IPS DF 4.7 (cell line): ENCODE data around the gene CSF3.

Source experiments
- DNase-seq: peaks from one replicate; pipeline ENCODE4 v3.0.0-alpha.2; 2013; ENCODE audit warnings: low spot score; ENCODE audit errors: extremely low read depth

Gene CSF3

DNA sequence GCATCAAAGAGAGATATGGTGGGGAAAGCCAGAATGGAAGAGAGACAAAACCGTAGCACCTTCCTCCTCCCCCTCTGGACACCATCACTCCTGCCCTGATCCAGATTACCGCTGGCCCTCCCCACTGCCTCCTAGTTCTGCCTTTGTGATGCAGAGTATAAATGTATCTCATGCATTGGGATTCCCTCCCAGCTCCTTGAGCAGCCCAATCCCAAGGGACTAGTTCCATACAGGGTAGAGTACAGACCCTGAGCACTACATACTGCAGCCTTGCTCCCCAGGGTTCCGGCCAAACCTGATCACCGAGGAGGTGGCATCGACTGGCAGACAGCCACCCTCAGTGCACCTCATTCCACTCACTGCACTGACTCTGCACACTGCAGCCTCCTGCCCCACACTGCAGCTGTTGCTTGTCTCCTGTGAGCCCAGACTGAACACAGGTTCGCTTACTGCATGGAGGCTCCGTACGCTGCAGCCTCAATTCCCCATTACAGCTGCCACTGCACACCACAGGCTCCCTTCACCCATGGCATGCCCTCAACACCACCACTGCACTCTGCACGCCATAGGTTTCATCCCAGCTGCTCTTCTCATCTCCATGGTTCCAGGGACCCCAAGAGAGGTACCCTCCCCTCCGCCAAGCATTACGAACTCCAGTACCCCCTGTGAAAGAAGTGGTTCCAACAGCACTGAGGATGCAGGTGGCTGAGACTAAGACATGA, 45.8 kb downstream of the CSF3 start:
- DNase-seq: no peak

DNA sequence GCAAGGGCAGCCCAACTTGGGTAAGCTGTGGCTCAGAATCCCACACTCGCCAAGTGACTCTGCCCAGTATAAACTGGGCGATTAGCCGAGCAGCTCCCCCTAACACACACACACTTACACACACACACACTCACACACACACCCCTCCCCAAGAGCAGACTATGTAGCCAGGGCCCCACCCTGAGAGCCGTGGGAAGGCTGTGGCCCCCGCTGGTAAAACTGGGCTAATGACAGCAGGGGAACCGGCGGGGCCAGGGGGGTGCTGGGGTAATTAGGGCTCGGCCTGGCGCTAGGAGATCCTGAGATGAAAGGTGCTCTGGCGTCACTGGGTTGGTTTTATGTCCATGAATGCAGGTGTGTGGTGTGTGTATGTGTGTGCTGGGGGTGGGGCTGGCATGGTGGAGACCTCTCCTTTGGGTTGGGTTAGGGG, 46.4 kb downstream of the CSF3 start:
- no peak for DNase-seq

DNA sequence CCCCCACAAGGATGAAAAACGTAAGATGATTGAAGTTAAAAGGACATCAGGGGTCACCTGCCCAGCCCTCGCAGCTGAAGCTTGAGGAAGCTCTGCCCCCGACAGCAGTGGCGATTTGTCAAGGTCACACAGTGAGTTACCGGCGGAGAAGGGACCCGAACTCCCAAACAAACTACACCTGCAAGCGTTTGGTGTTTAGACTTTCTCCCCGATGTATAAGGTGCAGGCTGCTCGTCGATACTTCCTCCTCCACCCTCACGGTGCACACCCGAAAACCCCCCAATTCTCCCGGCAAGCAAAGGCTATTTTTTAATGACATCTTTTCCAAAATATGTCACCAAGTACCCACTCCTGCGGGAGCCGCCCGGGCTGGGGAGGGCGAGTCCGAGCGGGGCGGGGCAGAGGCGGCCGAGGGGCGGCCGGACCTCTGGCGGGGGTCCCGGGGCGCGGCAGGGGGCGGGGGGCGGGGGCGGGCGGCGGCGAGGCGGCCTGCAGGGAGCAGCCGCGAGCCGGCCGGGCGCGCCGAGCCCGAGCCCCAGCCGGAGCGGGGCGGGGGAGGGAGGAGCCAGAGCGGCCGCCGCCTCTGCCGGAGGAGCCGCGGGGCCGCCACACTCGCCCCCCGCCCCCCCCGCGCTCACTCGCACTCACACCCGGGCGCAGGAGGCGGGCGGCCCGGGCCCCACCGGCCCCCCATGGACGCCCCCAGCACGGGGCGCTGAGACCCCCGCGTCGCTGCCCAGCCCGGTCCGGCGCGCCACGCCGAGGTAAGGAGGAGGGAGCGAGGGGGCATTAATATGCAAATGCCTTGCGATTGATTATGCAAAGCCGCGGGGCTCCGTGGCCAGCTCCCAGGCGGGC, 47.3 kb downstream of the CSF3 start, which contains the start of gene THRA:
THRA (plus strand) TSS at position 637 of the 858 bp plus-strand sequence. CDS start 11,524 bp downstream, outside the sequence.
- no peak for DNase-seq

GRCh38 chr17:40063187-40063771, 48.0 kb downstream of the CSF3 start:
- DNase-seq: no peak

DNA sequence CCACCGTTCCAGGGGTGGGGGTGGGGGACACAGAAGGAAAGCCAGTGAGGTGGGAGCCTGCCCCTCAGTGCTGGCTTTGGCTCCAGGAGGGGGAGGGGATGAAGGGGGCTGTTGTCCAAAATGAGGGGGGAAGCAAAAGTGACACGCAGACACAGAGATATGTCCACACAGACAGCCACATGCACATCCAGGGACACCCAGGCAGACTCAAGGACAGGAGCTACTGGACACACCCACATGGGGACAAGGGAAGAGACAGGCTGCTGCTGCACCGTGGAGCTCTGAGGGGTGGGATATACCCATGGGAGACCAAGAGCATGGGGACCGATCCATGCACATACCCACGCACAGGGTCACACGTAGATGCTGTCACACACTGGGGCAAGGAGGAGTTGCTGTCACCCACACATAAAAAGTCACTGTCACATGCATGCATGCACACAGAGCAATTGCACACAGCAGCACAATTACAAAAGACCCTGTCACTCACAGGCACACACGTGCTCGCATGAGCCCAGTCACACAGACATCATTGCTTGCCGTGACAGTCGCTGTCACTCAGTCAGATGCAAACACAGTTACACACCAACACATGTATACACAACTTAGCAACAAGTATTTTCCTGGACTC, 48.8 kb downstream of the CSF3 start:
- no peak for DNase-seq

- DNase-seq: no peak
Observed at GRCh38 chr17:40064971-40065768, 49.9 kb downstream of the CSF3 start.

DNA sequence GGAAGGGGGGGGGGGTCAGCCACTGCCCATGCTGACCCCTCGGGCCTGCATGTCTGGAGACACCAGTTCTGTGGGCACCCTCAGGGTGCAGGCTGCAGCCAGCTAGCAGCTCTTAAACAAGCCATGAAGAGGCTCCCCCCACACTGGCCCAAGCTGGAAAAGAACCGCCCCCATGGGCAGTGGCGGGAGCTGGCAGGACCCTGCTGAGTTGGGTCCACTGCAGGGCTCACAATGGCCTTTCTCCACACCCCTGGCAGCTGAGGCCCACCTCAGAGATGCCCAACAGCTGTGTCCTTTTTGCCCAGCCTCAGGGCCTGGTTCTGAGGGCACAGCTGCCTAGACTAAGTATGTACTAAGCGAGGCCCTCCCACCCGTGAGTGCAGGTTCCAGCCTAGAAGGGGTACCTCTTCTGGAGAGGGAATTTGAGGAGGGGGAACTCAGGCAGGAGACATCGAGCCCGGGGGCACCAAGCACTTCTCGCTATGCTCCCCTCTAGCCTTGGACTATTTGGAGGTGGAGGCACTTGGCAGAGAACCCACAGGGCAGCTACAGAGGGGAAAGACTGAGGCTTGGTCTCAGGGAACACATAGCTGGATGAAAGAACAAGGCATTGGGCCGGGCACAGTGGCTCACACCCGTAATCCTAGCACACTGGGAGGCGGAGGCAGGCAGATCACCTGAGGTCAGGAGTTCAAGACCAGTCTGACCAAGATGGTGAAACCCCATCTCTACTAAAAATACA, 50.7 kb downstream of the CSF3 start:
- no peak for DNase-seq
